CD4-positive, alpha-beta T cell treated with Interleukin-17A for 4 hours (primary cell): ENCODE measurements around the gene MTFMT.
A peak's percentile ranks its signal among the peaks of the same experiment; 100 is the strongest.
"Not testable (repeated sequence)": the region's sequence is repeated elsewhere in the genome, so short reads cannot be mapped to it uniquely, and the experiment has no call there.

Source experiments
- DNase-seq: peaks from one replicate; pipeline ENCODE4 v3.0.0-alpha.2; 2020; ENCODE audit warnings: mixed read lengths

MTFMT gene

GRCh38 chr15:65028921-65029735, at the start of gene MTFMT:
MTFMT (minus strand) TSS chr15:65029639; CDS start chr15:65029613, 26 bp downstream.
- DNase-seq = peak; percentile 98

GRCh38 chr15:65077981-65078352, 48.5 kb upstream of the MTFMT start:
- DNase-seq = peak; percentile 62

- no peak for DNase-seq
Observed at GRCh38 chr15:65077291-65077980, 48.0 kb upstream of the MTFMT start.

- DNase-seq = no peak
Observed at GRCh38 chr15:65076486-65077290, 47.2 kb upstream of the MTFMT start, which contains the start of gene KBTBD13. KBTBD13 (plus strand) TSS chr15:65076746; CDS start chr15:65076816, 70 bp downstream.

GRCh38 chr15:65075607-65076395, 46.4 kb upstream of the MTFMT start:
- not testable (repeated sequence) for DNase-seq

GRCh38 chr15:65074946-65075345, 45.5 kb upstream of the MTFMT start:
- not testable (repeated sequence) for DNase-seq

- DNase-seq = no peak
Observed at GRCh38 chr15:65072617-65073016, 43.2 kb upstream of the MTFMT start.

- no peak for DNase-seq
Observed at GRCh38 chr15:65072027-65072426, 42.6 kb upstream of the MTFMT start.

- no peak for DNase-seq
Observed at GRCh38 chr15:65071381-65071811, 42.0 kb upstream of the MTFMT start.

GRCh38 chr15:65069779-65070546, 40.5 kb upstream of the MTFMT start:
- no peak for DNase-seq

GRCh38 chr15:65069179-65069578, 39.7 kb upstream of the MTFMT start:
- no peak for DNase-seq

GRCh38 chr15:65068403-65068788, 39.0 kb upstream of the MTFMT start:
- DNase-seq = no peak

- no peak for DNase-seq
Observed at GRCh38 chr15:65067645-65068402, 38.4 kb upstream of the MTFMT start, which contains the start of gene RASL12. RASL12 (minus strand) TSS chr15:65067991; CDS start chr15:65067835, 156 bp downstream.

- no peak for DNase-seq
Observed at GRCh38 chr15:65067317-65067644, 37.8 kb upstream of the MTFMT start.

- DNase-seq = no peak
Observed at GRCh38 chr15:65066635-65067316, 37.3 kb upstream of the MTFMT start.

GRCh38 chr15:65066001-65066634, 36.7 kb upstream of the MTFMT start:
- DNase-seq = no peak

- DNase-seq = no peak
Observed at GRCh38 chr15:65062726-65063125, 33.3 kb upstream of the MTFMT start.

GRCh38 chr15:65062061-65062460, 32.6 kb upstream of the MTFMT start:
- no peak for DNase-seq

GRCh38 chr15:65060641-65061397, 31.4 kb upstream of the MTFMT start:
- no peak for DNase-seq
